Neural cell (in vitro differentiated cells): Measurements from ENCODE around the gene FBXO22. TPM values are rescaled to one million over a fixed set of nuclear protein-coding genes. Genes with fewer than 3 reads are reported as not detected.

Experiments used
- H2AFZ ChIP-seq: fragments of 200-600, 300-800 bp; sonication (generic), shearing (Covaris generic); 2 replicates; pipeline ENCODE4 v1.6.0; 2014; ENCODE audit warnings: low read depth, mild to moderate bottlenecking, antibody characterized with exemption, low read length, moderate library complexity
- H3F3A ChIP-seq: fragments of 200-600 bp; shearing (Covaris generic); 2 replicates; pipeline ENCODE4 v1.6.1; 2016; ENCODE audit warnings: mild to moderate bottlenecking, moderate library complexity, mixed read lengths, antibody characterized with exemption, low read length; ENCODE audit not compliant: insufficient read depth, poor library complexity, severe bottlenecking
- H3K27ac ChIP-seq: fragments of 200-600, 300-800 bp; sonication (generic), shearing (Covaris generic); 2 replicates; pipeline ENCODE4 v1.5.1; 2014; ENCODE audit warnings: mild to moderate bottlenecking, low read length, moderate library complexity
- H3K27me3 ChIP-seq: fragments of 300-800, 200-600 bp; sonication (generic), shearing (Covaris generic); 2 replicates; pipeline ENCODE4 v1.6.0; 2014; ENCODE audit warnings: mild to moderate bottlenecking, low read depth, low read length, moderate library complexity; ENCODE audit not compliant: insufficient read depth
- H3K36me3 ChIP-seq: fragments of 300-800, 200-600 bp; sonication (generic), shearing (Covaris generic); 2 replicates; pipeline ENCODE4 v1.5.1; 2014; ENCODE audit warnings: mild to moderate bottlenecking, antibody characterized with exemption, low read length, moderate library complexity; ENCODE audit not compliant: insufficient read depth
- H3K4me2 ChIP-seq: fragments of 300-800, 200-600 bp; sonication (generic), shearing (Covaris generic); 2 replicates; pipeline ENCODE4 v1.6.0; 2014; ENCODE audit warnings: mild to moderate bottlenecking, low read length
- H3K4me3 ChIP-seq: fragments of 300-800, 200-600 bp; sonication (generic), shearing (Covaris generic); 2 replicates; pipeline ENCODE4 v1.5.1; 2014; ENCODE audit warnings: mild to moderate bottlenecking, low read length, moderate library complexity
- H3K79me2 ChIP-seq: fragments of 200-600 bp; shearing (Covaris generic); replicated peaks from 2 replicates; pipeline ENCODE4 v1.6.0; 2014; ENCODE audit warnings: mild to moderate bottlenecking, low read length, moderate library complexity; ENCODE audit not compliant: insufficient read depth
- H3K9ac ChIP-seq: fragments of 300-800, 200-600 bp; sonication (generic), shearing (Covaris generic); 2 replicates; pipeline ENCODE4 v1.6.1; 2016; ENCODE audit warnings: mild to moderate bottlenecking, low read length, mixed read lengths
- H3K9me2 ChIP-seq: fragments of 200-600 bp; shearing (Covaris generic); 2 replicates; pipeline ENCODE4 v1.6.1; 2016; ENCODE audit warnings: mild to moderate bottlenecking, low read length, mixed read lengths; ENCODE audit not compliant: insufficient read depth
- H3K9me3 ChIP-seq: fragments of 200-600, 300-800 bp; sonication (generic), shearing (Covaris generic); 2 replicates; pipeline ENCODE4 v1.6.1; 2016; ENCODE audit warnings: mild to moderate bottlenecking, mixed run types, low read length, moderate library complexity, mixed read lengths
- H4K20me1 ChIP-seq: fragments of 200-600 bp; shearing (Covaris generic); 2 replicates; pipeline ENCODE4 v1.6.1; 2016; ENCODE audit warnings: mild to moderate bottlenecking, mixed run types; ENCODE audit not compliant: insufficient read depth
- EP300 ChIP-seq: fragments of 450-650 bp; conservative IDR thresholded peaks from 2 replicates; pipeline ENCODE4 v1.6.1; 2014; ENCODE audit warnings: antibody characterized with exemption, mild to moderate bottlenecking, moderate library complexity; ENCODE audit not compliant: poor library complexity, severe bottlenecking
- EZH2 ChIP-seq: fragments of 200-600, 300-800 bp; shearing (Covaris generic), sonication (generic); IDR thresholded peaks from 2 replicates; pipeline ENCODE4 v1.6.1; 2014; ENCODE audit warnings: antibody characterized with exemption, low read length, borderline replicate concordance, mild to moderate bottlenecking; ENCODE audit not compliant: insufficient read depth, poor library complexity, severe bottlenecking
- MXI1 ChIP-seq: fragments of 450-650 bp; conservative IDR thresholded peaks from 2 replicates; pipeline ENCODE4 v1.6.1; 2014; ENCODE audit warnings: antibody characterized with exemption, mild to moderate bottlenecking; ENCODE audit not compliant: poor library complexity, severe bottlenecking
- POLR2AphosphoS5 ChIP-seq: IDR thresholded peaks from 2 replicates; pipeline ENCODE4 v1.6.1; 2012
- RAD21 ChIP-seq: fragments of 450-650 bp; conservative IDR thresholded peaks from 2 replicates; pipeline ENCODE4 v1.6.1; 2014; ENCODE audit warnings: antibody characterized with exemption, mild to moderate bottlenecking, moderate library complexity
- SMC3 ChIP-seq: fragments of 450-650 bp; conservative IDR thresholded peaks from 2 replicates; pipeline ENCODE4 v1.6.1; 2014; ENCODE audit warnings: antibody characterized with exemption, mild to moderate bottlenecking, moderate library complexity; ENCODE audit not compliant: poor library complexity
- TAF1 ChIP-seq: IDR thresholded peaks from 2 replicates; pipeline ENCODE4 v1.6.1; 2012; ENCODE audit warnings: low read depth
- polyA plus RNA-seq: library from polyadenylated mRNA; depleted of rRNA; stranded (reverse); fragments of >200 nt; gene quantifications from 2 replicates; pipeline ENCODE4 v1.2.3, GENCODE V29; 2014
- TF ChIP-seq, protein P1 (sequence below): fragments of 450-650 bp; IDR thresholded peaks from 2 replicates; pipeline ENCODE4 v1.5.1; 2014; ENCODE audit warnings: antibody characterized with exemption, mild to moderate bottlenecking, moderate library complexity; ENCODE audit not compliant: poor library complexity, severe bottlenecking
- TF ChIP-seq, protein P2 (sequence below): IDR thresholded peaks from 2 replicates; pipeline ENCODE4 v1.6.1; 2012; ENCODE audit warnings: borderline replicate concordance

Gene FBXO22
- polyA plus RNA-seq, 1 donor from 2014 or later: 52.3 TPM

DNA sequence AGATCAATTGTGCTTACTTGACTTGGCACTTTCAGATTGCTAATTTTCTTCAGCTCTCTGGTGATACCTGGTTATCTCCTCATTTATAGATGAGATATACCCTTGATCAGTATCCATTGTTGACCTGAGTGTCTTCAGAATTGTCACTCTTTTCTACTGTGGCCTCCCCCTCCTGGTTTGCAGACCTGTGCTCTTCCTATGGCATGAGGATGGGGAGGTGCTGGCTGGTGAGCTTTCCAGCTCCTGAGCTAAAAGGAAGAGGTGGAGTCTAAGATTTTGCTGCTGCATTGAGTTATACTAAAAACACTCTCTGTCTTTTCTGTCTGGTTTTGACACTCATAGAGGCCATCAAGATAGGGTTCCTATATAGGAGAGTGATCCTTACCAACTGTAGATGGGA, 36.8 kb upstream of the FBXO22 start:
- Histone ChIP-seq H3K36me3 (no peaks in the 10 kb centered on the region), H3K4me2 (no peak overlapping the region), H4K20me1 (no peaks in the 10 kb centered on the region), H3K9me2 (no peaks in the 10 kb centered on the region), H2AFZ (no peak overlapping the region), H3K27ac (no peak overlapping the region), H3K9ac (no peak overlapping the region), H3K79me2 (no peaks in the 10 kb centered on the region), H3F3A (no peaks in the 10 kb centered on the region), H3K4me3 (no peak overlapping the region), H3K9me3 (no peaks in the 10 kb centered on the region), H3K27me3 (no peaks in the 10 kb centered on the region)
- TF ChIP-seq EZH2: no peak
- TF ChIP-seq RAD21: no peak
- TF ChIP-seq MXI1: no peak
- TF ChIP-seq, protein P1, sequence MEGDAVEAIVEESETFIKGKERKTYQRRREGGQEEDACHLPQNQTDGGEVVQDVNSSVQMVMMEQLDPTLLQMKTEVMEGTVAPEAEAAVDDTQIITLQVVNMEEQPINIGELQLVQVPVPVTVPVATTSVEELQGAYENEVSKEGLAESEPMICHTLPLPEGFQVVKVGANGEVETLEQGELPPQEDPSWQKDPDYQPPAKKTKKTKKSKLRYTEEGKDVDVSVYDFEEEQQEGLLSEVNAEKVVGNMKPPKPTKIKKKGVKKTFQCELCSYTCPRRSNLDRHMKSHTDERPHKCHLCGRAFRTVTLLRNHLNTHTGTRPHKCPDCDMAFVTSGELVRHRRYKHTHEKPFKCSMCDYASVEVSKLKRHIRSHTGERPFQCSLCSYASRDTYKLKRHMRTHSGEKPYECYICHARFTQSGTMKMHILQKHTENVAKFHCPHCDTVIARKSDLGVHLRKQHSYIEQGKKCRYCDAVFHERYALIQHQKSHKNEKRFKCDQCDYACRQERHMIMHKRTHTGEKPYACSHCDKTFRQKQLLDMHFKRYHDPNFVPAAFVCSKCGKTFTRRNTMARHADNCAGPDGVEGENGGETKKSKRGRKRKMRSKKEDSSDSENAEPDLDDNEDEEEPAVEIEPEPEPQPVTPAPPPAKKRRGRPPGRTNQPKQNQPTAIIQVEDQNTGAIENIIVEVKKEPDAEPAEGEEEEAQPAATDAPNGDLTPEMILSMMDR: no peak
- TF ChIP-seq SMC3: no peak
- TF ChIP-seq EP300: no peak
- TF ChIP-seq, protein P2, sequence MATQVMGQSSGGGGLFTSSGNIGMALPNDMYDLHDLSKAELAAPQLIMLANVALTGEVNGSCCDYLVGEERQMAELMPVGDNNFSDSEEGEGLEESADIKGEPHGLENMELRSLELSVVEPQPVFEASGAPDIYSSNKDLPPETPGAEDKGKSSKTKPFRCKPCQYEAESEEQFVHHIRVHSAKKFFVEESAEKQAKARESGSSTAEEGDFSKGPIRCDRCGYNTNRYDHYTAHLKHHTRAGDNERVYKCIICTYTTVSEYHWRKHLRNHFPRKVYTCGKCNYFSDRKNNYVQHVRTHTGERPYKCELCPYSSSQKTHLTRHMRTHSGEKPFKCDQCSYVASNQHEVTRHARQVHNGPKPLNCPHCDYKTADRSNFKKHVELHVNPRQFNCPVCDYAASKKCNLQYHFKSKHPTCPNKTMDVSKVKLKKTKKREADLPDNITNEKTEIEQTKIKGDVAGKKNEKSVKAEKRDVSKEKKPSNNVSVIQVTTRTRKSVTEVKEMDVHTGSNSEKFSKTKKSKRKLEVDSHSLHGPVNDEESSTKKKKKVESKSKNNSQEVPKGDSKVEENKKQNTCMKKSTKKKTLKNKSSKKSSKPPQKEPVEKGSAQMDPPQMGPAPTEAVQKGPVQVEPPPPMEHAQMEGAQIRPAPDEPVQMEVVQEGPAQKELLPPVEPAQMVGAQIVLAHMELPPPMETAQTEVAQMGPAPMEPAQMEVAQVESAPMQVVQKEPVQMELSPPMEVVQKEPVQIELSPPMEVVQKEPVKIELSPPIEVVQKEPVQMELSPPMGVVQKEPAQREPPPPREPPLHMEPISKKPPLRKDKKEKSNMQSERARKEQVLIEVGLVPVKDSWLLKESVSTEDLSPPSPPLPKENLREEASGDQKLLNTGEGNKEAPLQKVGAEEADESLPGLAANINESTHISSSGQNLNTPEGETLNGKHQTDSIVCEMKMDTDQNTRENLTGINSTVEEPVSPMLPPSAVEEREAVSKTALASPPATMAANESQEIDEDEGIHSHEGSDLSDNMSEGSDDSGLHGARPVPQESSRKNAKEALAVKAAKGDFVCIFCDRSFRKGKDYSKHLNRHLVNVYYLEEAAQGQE: no peak
- TF ChIP-seq TAF1: no peak
- TF ChIP-seq POLR2AphosphoS5: no peak

DNA sequence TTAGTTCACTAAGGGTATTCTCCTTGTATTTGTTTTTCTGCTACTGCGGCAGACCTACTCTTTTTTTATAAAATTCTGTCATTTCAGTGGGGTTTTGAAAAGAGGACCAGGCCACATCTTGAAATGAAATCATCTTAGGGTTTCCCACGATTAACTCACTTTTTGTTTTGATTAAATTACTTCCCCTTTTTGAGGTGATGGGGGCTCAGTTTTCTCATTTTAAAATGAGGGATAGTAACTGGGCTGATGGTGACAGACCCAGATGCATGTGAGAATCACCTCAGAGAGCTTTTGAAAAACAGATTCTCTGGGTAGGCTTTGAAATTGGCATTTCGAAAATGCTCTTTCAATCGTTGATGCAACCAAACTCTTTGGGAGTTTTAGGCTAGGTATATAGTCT, 36.2 kb upstream of the FBXO22 start:
- Histone ChIP-seq H3K9me2 (no peaks in the 10 kb centered on the region), H3K4me3 (no peak overlapping the region), H3K9ac (no peak overlapping the region), H4K20me1 (no peaks in the 10 kb centered on the region), H3K9me3 (no peaks in the 10 kb centered on the region), H3K79me2 (no peaks in the 10 kb centered on the region), H3F3A (no peaks in the 10 kb centered on the region), H3K27ac (no peak overlapping the region), H2AFZ (no peak overlapping the region), H3K36me3 (no peaks in the 10 kb centered on the region), H3K27me3 (no peaks in the 10 kb centered on the region), H3K4me2 (no peak overlapping the region)
- TF ChIP-seq, protein P1: no peak
- TF ChIP-seq MXI1: no peak
- no peak for TF ChIP-seq POLR2AphosphoS5
- TF ChIP-seq TAF1: no peak
- TF ChIP-seq, protein P2: no peak
- TF ChIP-seq EZH2: no peak
- no peak for TF ChIP-seq EP300
- TF ChIP-seq SMC3: no peak
